CD1c-positive myeloid dendritic cell (primary cell): ENCODE data around the gene EPHA7.

ENCODE experiments used
- DNase-seq: peaks from one replicate; pipeline ENCODE4 v3.0.0-alpha.2; 2016; ENCODE audit errors: extremely low spot score

The EPHA7 gene

DNA sequence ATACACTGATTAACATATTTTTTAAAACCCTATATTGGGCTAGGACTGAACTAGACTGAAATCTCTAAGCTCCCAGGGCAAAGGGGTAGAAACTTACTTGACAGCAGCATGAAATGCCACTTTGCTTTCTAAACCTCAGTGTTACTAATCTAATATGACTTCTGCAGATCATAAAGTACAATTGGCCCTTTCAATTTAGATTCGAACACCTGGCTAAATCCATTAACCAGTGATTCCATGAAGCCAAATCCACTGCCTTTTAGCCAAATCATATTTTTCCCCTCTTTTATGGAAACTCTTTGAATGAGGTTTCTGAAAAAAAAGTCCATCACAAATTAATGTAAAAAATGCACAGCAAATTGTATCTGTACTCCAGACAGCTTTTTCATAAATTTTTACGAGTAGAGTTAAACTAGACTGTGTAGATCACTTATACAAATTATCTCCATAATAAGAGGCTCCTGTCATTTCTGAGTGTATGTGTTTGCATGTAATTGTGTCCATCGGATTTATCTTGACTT is 25.7 kb downstream of the EPHA7 start:
- DNase-seq: no peak

DNA sequence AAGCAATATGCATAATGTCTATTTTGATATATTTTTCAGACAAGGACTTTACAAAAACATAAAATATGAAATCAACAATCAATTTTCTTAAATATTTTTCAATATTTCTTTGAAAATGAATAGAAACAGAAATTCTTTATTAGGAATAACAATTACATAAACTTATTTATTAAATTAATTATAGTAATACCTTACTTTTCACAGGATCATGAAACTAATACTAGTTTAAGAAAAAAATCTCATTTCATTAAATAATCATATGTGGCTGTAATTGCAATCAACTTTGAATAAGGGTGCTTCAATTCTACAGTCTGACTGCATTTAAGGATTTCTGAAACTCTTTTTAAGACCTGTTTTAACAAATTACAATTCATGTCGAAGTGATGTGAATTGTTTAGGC is 26.6 kb downstream of the EPHA7 start:
- DNase-seq: no peak

- no peak for DNase-seq
These were observed 27.4 kb downstream of the EPHA7 start for GRCh38 chr6:93391965-93392364.

- DNase-seq: no peak
These were observed 30.2 kb downstream of the EPHA7 start for GRCh38 chr6:93389192-93389591.

DNA sequence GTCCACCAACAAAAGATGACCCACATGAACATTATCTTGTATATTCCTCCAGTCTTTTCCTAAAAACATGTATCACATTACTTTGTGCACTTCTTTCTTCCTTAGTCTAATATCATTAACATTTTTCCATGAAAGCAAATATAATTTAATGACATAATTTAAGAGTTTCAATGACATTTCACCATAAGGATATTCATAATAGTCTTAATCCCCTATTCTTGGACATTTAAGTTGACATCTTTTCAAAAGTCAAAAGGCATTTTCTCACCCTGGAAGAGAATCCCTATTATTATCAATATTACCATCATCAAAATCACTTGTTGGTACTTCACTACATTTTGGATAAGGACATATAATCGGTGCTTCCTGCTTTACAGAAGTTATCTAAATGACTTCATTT is 31.3 kb downstream of the EPHA7 start:
- DNase-seq: no peak

DNA sequence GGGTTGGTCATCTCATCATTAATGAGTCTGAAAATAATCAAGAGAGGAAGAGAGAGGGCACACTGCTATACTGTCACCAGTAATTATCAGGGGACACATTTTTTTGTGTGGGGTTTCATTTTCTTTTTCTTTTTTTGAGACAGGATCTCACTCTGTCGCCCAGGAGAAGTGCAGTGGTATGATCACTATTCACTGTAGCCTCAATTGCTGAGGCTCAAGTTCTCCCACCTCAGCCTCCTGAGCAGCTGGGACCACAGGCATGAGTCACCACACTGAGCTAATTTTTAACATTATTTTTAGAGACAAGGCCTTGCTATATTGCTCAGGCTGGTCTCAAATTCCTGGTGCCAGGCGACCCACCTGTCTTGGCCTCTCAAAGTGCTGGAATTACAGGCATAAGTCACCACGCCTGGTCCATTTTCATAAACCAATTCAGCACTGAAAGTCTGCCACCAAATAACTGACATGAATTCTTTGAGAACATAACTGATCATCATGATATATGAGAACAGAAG is 43.3 kb downstream of the EPHA7 start:
- DNase-seq: no peak

DNA sequence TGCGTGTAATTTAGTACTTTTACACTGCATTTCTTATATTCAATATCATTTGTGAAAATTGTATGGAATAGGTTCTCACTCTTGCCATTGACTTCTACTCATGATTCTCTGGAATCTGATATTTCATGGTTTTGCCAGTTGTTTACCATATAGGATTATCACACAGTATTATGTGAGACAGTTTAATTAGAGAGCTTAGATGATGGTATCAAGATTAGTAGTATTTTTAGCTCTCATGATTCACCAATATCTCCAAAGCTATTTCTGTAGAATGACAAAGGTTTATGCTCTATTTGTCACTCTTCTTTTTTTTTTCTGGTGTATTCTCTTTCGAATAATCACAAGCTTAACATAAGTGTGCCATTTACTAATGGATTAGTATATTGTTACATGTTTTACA is 45.9 kb downstream of the EPHA7 start:
- no peak for DNase-seq

DNA sequence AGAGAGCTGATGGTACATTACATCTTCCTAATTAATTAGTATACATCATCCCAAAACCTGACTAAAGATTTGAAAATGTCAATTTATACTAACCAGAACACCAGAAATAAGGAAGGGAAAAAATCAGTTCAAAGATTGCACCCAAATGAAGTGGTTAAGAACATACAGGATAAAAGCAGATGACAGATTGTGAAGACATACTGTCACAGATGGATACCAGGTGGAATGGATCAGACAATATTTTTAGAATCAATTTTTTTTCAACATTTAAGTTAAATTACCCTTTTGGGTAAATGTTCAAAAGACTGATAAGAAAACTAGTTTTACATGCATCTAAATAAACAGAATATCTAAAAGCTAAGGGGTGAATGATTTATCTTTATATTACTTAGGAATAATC is 47.6 kb downstream of the EPHA7 start:
- no peak for DNase-seq

DNA sequence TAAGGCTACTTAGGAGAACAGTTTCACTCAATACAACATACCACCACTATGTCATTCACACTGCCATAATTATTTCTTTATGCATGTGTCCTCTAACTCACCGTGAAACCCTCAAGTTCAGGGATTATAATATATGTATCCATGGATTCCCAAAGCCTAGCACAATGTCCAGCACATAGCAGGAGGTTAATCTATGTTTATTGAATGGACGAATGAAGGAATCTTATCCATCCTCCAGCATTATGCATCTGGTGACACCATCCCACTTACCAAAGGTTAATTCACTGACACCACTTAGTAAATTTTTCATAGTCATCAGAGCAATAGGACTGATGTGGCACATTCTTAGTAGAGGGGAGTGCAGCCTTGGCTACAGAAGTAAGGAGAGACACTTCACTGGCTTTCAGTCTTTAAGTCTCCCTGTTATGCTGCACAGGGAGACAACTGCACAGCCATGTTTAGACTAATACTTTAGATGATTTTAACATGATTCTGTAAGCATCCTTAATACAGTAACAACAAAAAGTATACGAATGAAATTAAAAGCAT is 49.7 kb downstream of the EPHA7 start:
- DNase-seq: no peak

GRCh38 chr6:93366506-93366905 is 52.9 kb downstream of the EPHA7 start:
- DNase-seq: no peak

GRCh38 chr6:93365445-93365844 is 53.9 kb downstream of the EPHA7 start:
- DNase-seq: no peak

DNA sequence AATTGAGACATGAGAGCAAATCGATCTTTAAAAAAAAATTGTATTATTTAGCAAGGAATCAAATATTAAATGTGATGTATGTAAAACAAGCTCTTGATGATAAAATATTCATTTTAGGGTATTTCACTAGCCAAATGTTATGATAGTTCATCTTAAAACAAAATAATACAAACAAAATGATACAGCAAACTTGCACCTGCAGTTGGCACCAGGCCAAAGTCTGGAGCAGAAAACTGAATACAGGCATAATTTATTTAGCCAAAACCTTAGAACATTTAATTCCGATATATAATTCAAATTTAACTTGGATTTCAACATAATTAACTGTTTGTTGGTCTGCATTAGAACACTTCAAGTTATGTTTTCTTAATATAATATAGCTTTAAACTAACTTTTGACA is 60.9 kb downstream of the EPHA7 start:
- no peak for DNase-seq

GRCh38 chr6:93352604-93353003 is 66.8 kb downstream of the EPHA7 start:
- no peak for DNase-seq

- DNase-seq: no peak
These were observed 68.1 kb downstream of the EPHA7 start for GRCh38 chr6:93351222-93351621.

- no peak for DNase-seq
These were observed 68.6 kb downstream of the EPHA7 start for GRCh38 chr6:93350774-93351173.

DNA sequence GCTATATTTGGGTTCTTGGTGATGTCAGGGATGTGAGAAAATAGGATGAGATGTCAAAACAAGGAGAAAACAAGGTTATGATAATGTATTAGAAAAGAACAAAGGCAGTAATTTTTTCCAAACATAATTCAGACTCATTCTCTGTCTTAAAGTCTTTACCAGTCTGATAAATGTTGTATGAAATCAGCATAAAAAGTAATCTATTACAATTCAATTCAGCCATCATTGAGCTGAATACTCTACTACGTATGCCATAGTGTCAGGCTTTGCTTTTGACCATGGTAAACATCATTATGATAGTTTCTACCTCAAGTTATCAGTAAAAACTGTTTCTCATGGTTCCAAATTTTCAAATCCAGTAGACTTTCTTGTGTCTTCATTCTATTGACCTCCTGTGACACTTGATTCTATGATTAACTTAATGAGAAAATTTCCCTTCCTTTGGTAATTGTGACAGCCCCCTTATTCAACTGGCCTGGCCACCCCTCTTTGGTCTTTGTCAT is 75.0 kb downstream of the EPHA7 start:
- DNase-seq: no peak

GRCh38 chr6:93343476-93343875 is 75.9 kb downstream of the EPHA7 start:
- no peak for DNase-seq

GRCh38 chr6:93341900-93342613 is 77.3 kb downstream of the EPHA7 start:
- no peak for DNase-seq

GRCh38 chr6:93337772-93338394 is 81.5 kb downstream of the EPHA7 start:
- DNase-seq: no peak

DNA sequence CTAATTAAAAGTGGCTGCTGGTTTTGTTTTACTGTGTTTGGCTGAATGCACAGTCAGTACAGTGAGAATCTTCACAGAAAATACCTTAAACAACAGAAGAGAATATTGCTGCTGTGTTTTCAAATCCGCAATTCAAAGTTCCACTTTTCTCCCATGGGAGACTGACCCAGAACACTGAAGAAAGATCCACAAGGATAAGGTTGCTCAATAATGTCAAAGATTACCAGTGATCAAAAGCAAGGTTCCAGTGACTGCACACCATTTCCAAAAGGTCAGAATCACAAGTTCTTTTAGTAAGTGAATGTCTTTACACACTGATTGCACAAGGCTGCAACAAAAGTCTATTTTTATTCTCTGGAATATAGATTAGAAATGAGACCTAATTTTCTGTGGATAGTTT is 82.3 kb downstream of the EPHA7 start:
- no peak for DNase-seq

DNA sequence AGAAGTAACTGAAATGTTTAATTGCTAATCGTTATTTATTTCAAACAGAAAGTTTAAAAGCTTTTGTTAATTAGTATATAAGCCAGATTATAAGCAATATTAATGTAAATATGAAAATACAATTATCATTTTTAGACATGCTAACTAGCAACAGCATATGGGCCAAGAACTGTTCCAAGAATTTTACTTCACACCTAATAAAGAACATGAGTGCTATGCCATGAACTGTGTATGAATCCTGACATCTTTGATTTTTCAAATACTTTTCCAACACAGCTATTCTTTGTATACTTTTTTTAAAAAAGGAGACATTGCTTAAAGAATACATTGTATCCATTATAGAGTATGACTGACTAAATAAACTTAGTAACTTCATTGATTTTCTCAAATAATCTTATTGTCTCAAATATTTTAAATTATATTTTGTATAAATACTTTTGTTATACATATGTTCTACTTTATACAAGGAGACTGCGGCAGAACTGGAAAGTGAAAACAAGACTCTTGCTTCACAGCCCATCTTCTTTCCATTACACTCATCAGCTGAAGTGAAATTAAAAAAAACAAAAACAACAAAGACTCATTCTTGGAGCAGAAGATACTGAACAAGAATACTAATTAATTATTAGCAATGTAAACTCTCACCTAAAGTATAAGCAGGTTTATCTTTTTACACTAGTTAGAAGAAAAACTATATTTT is 89.9 kb downstream of the EPHA7 start:
- no peak for DNase-seq

- no peak for DNase-seq
These were observed 91.5 kb downstream of the EPHA7 start for GRCh38 chr6:93327857-93328256.
